GM19455 (cell line): Measurements from ENCODE around the gene ANKRD44.

ENCODE experiments used
- ATAC-seq: cut with Tn5 transposase; IDR thresholded peaks from one replicate; pipeline ENCODE4 v1.9.1; 2021; ENCODE audit not compliant: unreplicated experiment

The ANKRD44 gene

DNA sequence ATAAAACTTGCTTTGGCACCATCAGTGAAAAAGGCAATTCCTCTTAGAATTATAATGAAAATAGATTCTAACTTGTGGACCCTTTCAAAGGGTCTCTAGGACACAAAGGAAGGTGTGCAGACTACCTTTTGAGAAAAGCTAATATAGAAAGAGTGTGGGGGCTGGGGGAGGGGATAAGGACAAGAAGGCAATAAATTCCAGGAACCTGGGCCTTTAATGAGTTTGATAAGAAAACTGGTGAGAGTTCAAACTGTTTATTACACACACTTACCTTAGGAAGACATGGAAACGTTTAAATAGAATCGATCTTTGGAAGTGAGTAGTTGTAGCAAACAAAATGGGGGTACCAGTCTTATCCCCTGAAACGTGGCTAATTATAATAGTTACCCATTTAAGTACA is 344.5 kb downstream of the ANKRD44 start:
- ATAC-seq, result no peak

DNA sequence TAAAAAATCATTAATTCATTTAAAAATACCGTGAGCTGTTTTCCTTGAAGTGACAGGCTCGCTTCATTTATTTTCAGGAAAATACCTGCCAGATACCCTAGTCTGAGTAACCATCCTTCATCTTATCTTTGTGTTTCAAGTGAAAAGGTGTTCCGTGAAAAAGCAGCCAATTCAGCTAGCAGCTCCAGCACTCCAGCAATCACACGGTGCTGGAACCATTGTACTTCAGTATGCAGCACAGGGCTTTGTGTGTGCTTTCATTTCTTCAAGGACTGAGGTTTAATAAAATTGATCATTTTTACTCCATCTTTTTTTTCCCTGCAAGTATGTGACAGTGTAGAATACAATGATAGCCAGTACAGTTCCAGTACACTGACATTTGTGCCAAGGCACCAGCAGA is 344.9 kb downstream of the ANKRD44 start:
- ATAC-seq, result no peak

DNA sequence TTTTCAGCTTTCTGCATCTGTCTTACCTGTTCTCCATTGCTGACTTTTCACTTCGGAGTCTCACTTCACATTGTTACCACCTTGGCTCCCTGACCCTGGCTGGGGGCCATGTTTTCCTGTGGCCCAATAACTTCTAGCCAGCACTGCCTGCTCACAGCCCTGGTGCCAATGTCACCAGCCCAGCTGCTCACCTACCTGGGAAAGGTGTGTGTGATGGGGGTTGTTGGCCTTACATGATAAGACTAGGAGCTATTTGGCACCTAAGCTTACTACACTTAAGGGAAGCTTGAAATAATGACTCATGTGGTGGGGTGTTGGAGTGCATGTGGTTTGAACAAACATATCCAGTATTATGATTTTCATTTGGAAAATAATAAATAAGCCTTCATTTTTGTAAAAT is 346.6 kb downstream of the ANKRD44 start:
- no peak for ATAC-seq

DNA sequence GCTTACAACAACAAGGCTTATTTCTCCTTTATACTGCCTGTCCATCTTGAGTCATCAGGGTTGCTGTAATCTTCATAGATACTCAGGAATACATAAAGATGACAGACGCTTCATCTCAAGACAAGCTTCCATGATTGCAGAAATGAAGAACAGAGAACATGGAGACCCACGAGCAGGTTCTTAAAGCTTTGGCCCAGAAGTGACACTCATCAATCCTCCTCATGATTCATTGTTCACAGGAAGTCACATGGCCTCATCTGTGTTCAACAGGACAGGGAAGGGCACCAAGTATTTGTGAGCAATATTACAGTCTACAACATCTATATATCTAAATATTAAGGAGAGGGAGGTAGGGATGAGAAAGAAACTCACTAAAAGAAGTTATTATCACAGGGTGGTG is 347.5 kb downstream of the ANKRD44 start:
- ATAC-seq, result no peak

DNA sequence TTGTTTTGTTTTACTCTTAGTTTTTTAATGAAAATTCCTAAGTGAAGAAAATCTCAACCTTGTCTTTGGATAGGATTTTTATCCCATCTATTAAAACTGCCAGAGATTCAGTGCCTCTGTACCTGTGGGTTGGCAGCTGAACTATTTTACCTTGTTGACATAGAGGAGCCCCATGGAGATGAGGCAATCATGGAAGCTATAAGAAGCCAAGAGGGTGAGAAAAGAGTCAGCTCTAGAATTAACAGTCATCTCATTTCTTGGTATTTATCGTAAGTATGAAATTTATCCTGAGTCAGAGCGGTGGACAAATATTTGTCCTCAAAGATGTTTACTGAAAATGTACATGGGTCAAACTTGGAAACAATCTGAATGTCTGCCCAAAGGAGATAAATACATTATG is 348.3 kb downstream of the ANKRD44 start:
- peak; percentile 14 for ATAC-seq

DNA sequence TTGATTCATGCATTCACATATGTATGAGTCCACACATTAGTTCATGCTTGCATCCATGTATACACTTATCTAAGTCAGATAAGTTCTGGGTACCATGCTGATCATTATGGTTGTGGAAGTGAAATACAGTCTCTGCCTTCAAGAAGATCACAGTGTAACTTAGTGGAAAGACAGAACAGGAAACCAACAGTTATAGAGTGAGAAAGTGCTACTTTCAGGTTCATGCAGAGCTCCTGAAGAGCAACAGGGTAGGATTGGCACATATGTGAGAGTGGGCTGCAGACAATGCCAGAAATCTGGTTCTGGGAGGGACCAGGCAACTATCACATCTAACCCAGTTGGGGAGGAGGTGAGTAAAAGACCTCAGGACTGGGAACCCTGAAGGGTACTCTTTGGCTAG is 348.7 kb downstream of the ANKRD44 start:
- peak; percentile 98 for ATAC-seq

DNA sequence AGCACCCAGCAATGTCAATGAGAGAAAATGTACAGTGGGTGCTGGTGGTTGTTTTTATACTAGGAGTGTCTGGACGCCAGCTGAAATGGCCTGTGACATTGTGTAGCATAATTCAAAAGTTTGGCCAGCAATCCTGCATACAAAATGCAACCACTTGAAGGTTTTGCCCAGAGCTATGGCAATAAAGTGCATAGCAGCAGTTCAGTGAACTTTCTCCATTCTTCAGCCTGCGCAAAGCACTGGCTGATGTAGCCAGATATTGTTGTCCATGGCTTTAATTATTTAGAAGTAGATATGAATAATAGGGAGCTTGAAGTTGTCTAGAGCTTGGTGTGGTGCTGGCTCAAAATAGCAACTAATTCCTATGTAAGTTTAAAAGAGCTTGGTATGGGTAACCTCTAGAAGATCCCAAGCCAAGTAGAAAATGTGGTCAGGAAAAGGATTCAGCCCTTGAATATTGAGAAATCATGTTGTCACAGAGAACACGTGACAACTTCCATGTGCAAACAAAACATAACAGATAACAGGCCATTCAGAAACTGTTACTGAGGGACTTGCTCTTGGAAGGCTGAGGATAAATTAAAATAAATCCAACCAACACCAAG is 350.7 kb downstream of the ANKRD44 start:
- ATAC-seq, result no peak

DNA sequence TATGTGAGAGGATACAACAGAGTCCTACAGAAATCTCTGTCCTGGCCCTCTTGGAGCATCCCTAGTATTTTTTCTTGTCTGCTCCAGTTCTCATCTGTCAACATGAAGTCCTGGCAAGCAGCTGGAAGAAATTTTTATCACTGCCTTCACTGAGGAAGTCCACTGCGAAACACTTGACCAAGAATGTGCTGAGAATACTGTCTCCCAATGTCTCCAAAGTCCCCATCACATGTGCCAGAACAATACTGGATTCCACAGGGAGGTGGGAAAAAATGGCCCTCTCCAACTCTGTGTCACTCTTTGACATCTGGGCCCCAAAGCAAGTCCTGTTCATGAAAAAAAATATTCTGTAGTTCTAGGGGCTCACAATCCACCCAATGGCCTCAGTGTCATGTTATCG is 351.3 kb downstream of the ANKRD44 start:
- ATAC-seq, result no peak

DNA sequence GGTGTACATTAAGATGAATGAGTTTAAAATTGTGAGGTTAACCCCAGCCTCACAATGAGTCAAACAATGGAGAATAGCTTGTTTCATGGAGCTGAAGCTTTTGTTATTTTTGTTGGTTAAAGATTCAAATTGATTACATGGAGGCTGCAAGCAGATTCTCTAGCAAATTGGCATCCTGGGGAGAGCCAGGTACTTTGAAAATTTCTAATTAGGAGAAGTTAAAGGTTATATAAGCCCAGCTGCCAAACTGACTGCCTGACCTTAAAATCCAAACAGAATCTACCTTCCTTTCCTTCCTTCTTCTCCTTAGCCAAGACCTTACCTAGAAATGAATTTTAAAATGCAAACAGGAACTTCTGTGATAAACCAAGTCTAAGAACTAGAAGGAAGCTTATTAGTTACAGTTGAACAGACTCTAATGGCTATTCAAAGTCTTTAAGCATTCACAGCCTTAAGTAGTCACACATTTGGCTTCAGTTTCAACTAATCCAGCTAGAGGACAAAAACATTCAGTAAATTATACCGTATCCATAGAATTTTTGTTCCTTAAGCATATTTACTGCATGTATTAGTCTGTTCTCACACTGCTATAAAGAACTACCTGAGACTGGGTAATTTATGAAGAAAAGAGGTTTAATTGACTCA is 352.6 kb downstream of the ANKRD44 start:
- no peak for ATAC-seq

DNA sequence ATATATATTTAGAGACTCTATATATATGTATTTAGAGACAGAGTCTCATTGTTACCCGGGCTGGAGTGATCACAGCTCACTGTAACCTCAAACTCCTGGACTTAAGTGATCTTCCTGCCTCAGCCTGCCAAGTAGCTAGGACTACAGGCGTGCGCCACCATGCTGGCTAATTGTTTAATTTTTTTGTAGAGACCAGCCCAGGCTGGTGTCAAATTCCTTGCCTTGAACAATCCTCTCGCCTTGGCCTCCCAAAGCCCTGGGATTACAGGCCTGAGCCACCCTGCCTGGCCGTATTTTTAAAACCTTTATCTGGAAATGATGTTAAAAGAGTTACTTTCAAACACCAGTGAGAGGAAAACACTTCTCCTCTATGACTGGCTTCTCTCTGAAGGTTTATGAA is 353.1 kb downstream of the ANKRD44 start:
- ATAC-seq, result no peak

DNA sequence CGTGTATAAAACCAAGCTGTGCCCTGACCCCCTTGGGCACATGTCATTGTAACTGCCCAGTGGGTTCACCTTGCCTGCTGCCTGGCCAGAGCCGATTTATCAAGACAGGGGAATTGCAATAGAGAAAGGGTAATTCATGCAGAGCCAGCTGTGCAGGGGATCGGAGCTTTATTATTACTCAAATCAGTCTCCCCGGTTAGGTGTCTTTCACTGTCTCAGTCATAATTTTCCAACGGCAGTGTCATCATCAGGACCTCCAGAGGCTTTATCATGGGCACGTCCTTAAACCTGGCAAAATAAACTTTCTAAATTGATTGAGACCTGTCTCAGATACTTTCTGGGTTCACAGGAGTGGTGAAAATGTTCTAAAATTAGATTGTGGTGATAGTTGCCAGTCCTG is 354.5 kb downstream of the ANKRD44 start:
- ATAC-seq, result no peak

DNA sequence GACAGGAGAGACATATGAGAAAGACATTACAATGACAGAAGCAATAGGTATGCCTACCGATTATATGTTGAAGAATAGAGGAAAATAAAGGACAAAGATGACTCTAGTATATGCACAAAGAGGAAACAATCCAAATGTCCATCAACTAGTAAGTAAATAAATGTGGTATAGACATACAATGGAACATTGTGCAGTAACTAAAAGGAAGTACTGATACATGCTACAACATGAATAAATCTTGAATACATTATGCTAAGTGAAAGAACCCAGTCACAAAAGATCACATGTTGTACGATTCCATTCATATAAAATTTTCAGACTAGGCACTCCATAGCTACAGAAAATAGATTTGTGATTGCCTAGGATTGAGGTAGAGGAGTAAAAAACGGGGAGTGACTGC is 355.5 kb downstream of the ANKRD44 start:
- ATAC-seq, result no peak

DNA sequence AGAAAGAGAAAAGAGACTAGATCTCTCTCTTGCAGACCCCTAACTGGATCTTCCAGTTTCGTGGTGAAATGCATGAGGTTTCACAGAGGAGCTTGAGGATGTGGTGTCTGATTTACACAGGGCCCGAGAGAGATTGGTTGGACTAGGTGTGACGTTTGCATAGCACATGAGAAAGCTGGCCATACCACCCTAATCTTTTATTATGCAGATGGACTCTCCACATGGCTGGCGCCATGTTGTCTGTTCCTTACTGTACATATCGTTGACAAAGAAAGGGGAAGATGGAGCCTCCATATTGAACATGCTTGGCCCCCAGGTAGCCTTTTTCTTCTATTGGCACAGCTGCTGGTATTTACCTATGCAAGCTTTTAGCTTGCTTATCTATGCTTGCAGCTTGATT is 356.6 kb downstream of the ANKRD44 start:
- no peak for ATAC-seq

DNA sequence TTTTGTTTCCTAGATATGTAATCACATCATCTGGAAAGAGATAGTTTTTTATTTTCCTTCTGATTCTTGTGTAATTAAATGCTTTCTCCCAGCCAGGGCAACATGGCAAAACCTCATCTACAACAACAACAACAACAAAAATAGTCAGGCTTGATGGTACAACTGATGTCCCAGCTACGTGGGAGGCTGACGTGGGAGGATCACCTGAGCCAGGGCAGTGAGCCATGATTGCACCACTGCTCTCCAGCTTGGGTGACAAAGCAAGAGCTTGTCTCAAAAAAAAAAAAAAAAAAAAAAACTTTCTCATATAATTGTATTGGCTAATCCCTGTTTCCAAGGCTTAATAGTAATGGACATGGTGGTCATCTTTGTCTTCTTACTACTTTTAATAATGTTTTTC is 357.6 kb downstream of the ANKRD44 start:
- ATAC-seq, result no peak

DNA sequence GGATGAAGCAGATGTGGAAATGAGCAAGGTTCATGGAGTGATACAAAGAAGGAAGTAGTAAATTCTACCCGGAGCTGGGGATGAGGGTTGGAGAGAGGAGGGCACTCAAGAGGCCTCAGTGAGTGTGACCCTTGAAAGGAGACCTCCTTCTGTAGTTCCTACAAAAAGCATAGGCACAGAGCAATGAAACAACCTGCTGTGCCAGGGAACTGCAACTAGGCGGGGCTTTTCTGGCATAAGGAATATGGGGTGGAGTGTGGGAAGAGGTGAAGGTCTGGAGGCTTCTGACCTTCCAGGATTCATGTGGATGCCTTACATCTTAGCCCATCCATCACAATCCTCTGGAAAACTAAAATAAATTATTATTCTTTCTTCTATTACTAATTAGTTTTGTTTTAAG is 358.6 kb downstream of the ANKRD44 start:
- ATAC-seq, result no peak

DNA sequence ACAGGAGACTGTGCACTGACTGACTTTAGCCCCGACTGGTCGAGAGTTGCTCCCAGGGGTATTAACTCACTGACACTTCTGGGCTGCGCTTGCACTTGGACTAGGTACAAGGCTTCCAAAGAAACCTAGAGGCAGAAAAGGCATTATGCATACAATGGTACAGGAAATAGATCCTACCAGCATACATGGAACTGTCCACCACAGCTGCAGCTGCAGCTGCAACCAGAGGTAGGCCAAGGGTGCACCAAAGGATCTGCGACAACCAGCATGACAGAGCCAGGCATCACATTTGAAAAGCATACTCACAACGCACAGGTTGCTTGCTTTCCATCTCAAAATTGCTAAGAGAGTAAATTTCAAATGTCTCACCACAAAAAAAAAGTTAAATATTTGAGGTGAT is 361.5 kb downstream of the ANKRD44 start:
- ATAC-seq, result no peak

DNA sequence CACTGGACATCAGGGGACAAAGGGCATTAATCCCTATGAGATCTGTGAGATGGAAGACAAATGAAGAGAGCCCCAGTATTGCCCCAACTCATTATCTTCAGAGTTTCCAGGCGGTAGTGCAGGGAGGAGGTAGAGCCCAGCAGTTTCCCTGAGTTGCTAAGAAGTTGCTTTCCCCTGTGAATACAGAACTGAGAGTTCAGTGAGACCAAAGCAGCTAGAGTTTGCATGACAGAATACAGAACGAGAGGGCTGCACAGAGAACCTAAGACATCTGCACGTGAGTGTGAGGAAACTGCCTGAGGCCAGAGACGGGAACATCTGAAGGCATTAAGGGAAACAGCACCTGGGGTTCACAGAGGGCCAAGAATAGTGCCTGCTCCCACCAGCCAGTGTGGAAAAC is 366.0 kb downstream of the ANKRD44 start:
- ATAC-seq, result peak; percentile 97

DNA sequence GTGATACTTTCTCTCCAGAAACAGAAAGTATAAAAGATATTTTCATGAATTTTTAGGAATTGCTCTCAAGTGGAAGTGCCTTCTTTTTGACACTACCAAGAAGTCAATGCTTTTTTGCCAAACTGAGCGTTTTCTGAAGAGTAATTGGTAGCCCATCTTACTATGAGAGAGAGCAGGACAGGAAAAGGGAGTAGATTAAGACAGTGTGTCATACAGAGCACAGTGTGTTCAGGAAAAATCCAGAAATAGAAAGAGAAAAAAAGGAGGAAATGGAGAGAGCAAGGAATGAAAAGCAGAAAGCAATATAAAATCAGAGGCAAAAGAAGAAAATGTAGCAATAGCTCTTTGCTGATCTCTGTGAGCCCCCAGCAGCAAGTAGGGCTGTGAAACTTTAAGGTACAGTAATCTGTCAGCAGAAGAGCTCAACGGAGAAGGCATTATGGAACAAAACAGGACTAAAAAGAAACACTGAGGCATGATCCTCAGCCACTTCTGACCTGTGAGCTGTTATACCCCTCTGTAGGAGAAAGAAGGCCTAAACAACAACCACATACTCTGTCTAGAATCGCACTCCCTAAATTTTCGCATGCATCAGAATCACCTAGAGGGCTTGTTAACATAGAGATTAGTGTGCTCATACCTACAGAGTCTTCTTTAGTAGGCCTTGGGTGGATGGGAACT is 369.0 kb downstream of the ANKRD44 start:
- ATAC-seq, result no peak

DNA sequence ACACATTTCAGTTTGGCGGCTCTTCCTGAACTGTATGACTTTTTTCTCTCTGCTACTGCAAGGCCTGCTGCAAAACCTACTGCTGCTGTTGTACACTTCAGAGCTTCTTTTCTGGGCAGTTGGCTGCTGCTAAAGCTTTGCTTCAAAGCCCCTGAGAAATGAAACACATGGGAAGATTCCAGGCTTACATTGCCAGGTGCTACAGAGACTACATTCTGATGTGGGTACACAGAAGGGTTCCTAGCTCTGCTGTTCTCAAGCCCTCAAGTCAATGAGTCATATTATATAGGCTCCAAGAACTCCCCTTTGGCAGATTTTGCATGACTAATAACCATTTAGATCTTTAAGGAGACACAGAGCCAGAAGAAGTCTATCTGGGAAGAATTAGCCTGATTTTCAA is 371.2 kb downstream of the ANKRD44 start:
- no peak for ATAC-seq
